GM23248 (cell line): ENCODE data around the gene EML4. TPM values are rescaled to one million over a fixed set of nuclear protein-coding genes. Genes with fewer than 3 reads are reported as not detected.

ENCODE experiments used
- DNase-seq: peaks from one replicate; pipeline ENCODE4 v3.0.0-alpha.2; 2015
- H2AFZ ChIP-seq: fragments of 200-600 bp; sonication (generic); 2 replicates; pipeline ENCODE4 v1.6.1; 2016; ENCODE audit warnings: antibody characterized with exemption
- H3F3A ChIP-seq: fragments of 200-600 bp; sonication (generic); 2 replicates; pipeline ENCODE4 v1.6.1; 2016; ENCODE audit warnings: mild to moderate bottlenecking, antibody characterized with exemption, mixed run types; ENCODE audit not compliant: insufficient read depth
- H3K27ac ChIP-seq: fragments of 200-600 bp; sonication (generic); 2 replicates; pipeline ENCODE4 v1.5.1; 2016; ENCODE audit warnings: mild to moderate bottlenecking
- H3K27me3 ChIP-seq: fragments of 200-600 bp; sonication (generic); replicated peaks from 2 replicates; pipeline ENCODE4 v1.6.1; 2016; ENCODE audit warnings: mild to moderate bottlenecking; ENCODE audit not compliant: insufficient read depth
- H3K36me3 ChIP-seq: fragments of 200-600 bp; sonication (generic); 2 replicates; pipeline ENCODE4 v1.6.1; 2016; ENCODE audit warnings: low read depth, mild to moderate bottlenecking
- H3K4me1 ChIP-seq: fragments of 200-600 bp; sonication (generic); 2 replicates; pipeline ENCODE4 v1.6.1; 2016; ENCODE audit warnings: mild to moderate bottlenecking; ENCODE audit not compliant: insufficient read depth
- H3K4me2 ChIP-seq: fragments of 200-600 bp; sonication (generic); one replicate; pipeline ENCODE4 v1.6.1; 2016; ENCODE audit warnings: mild to moderate bottlenecking; ENCODE audit not compliant: unreplicated experiment
- H3K4me3 ChIP-seq: fragments of 200-600 bp; sonication (generic); 2 replicates; pipeline ENCODE4 v1.5.1; 2016; ENCODE audit warnings: mild to moderate bottlenecking
- H3K79me2 ChIP-seq: fragments of 200-600 bp; sonication (generic); 2 replicates; pipeline ENCODE4 v1.6.1; 2016; ENCODE audit warnings: mild to moderate bottlenecking; ENCODE audit not compliant: insufficient read depth
- H3K9ac ChIP-seq: fragments of 200-600 bp; sonication (generic); 2 replicates; pipeline ENCODE4 v1.6.1; 2016; ENCODE audit warnings: mild to moderate bottlenecking
- H3K9me2 ChIP-seq: fragments of 200-600 bp; sonication (generic); 2 replicates; pipeline ENCODE4 v1.6.1; 2016; ENCODE audit warnings: mixed run types, mild to moderate bottlenecking, moderate library complexity; ENCODE audit not compliant: insufficient read depth
- H3K9me3 ChIP-seq: fragments of 200-600 bp; sonication (generic); one replicate; pipeline ENCODE4 v1.6.1; 2017; ENCODE audit warnings: low read depth
- H4K20me1 ChIP-seq: fragments of 200-600 bp; sonication (generic); 2 replicates; pipeline ENCODE4 v1.6.0; 2016; ENCODE audit not compliant: insufficient read depth
- EZH2 ChIP-seq: fragments of 200-600 bp; sonication (generic); IDR thresholded peaks from 2 replicates; pipeline ENCODE4 v1.6.1; 2018; ENCODE audit warnings: antibody characterized with exemption, mild to moderate bottlenecking; ENCODE audit not compliant: insufficient read depth, poor library complexity, severe bottlenecking
- EZH2phosphoT487 ChIP-seq: fragments of 200-600 bp; sonication (generic); IDR thresholded peaks from 2 replicates; pipeline ENCODE4 v1.6.1; 2018; ENCODE audit warnings: antibody characterized with exemption, moderate library complexity, mild to moderate bottlenecking, low read depth; ENCODE audit not compliant: insufficient read depth
- WGBS, 2 experiments: methylation state at CpG; one replicate each; pipeline ENCODE4 v1.1.6; 2015 to 2017; ENCODE audit warnings: low lambda C conversion rate in 2 of 2, low coverage in 1 of 2; ENCODE audit errors: missing lambda C conversion rate in 2 of 2; 5-methylcytosine and 5-hydroxymethylcytosine counted together
- in situ Hi-C: fragments of 300-500 bp; cut with MboI; formaldehyde crosslinking; loops from 2 replicates; pipeline ENCODE4 v1.15.0; 2020
- polyA plus RNA-seq: library from polyadenylated mRNA; unstranded; fragments of >200 nt; fragmentation: Nextera tagmentation; extraction: Ambion mirVana; gene quantifications from 2 replicates; pipeline ENCODE4 v1.2.1, GENCODE V29; 2016
- total RNA-seq: library from RNA; depleted of rRNA; stranded (reverse); fragments of >200 nt; shearing (Covaris generic); gene quantifications from 2 replicates; pipeline ENCODE4 v1.2.3, GENCODE V29; 2014

The EML4 gene
- total and polyA plus RNA-seq, 2 experiments from 2014 or later: 19.3 to 21.7 TPM

GRCh38 chr2:42193722-42194187 lies 24.6 kb downstream of the EML4 start:
- H3K27me3 ChIP-seq: no peaks in the 10 kb centered on the region
- no peak for DNase-seq
- no peaks in the 10 kb centered on the region for H3K36me3 ChIP-seq
- no peak for TF ChIP-seq EZH2phosphoT487
- peaks cover 94% of the 10 kb centered on the region for H3K79me2 ChIP-seq
- H2AFZ ChIP-seq: no peak overlapping the region
- H3K4me3 ChIP-seq: no peak overlapping the region
- H3K4me2 ChIP-seq: no peak overlapping the region
- H3K9me3 ChIP-seq: no peaks in the 10 kb centered on the region
- peaks cover 29% of the 10 kb centered on the region for H3K4me1 ChIP-seq
- H3F3A ChIP-seq: no peaks in the 10 kb centered on the region
- H3K9me2 ChIP-seq: no peaks in the 10 kb centered on the region
- H3K9ac ChIP-seq: no peak overlapping the region
- H4K20me1 ChIP-seq: no peaks in the 10 kb centered on the region; the same call in 1 of the 2 replicates
- in situ Hi-C loops: loop anchor here (10.0 kb wide), 1 partner anchor 99 kb away; no protein-coding TSS in a partner anchor
- no peak overlapping the region for H3K27ac ChIP-seq

DNA sequence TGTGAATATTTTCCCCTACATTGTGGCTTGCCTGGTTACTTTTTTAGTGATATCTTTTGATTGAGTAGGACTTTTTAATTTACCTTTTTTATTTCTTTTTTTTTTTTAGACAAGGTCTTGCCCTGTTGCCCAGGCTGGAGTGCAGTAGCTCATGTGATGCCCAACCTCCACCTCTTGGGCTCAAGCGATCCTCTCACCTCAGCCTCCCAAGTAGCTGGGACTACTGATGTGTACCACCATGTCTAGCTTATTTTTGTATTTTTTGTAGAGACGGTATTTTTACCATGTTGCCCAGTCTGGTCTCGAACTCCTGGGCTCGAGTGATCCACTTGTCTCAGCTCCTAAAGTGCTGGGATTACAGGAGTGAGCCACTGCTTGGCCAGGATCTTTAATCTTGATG lies 25.3 kb downstream of the EML4 start:
- TF ChIP-seq EZH2 (no peak), EZH2phosphoT487 (no peak)
- Histone ChIP-seq H3K4me1 (peaks cover 29% of the 10 kb centered on the region), H3K36me3 (no peaks in the 10 kb centered on the region), H3K9ac (no peak overlapping the region), H3K4me3 (no peak overlapping the region), H3K79me2 (peaks cover 94% of the 10 kb centered on the region), H3K27me3 (no peaks in the 10 kb centered on the region), H3F3A (no peaks in the 10 kb centered on the region), H3K9me2 (no peaks in the 10 kb centered on the region), H3K27ac (no peak overlapping the region), H2AFZ (no peak overlapping the region), H4K20me1 (no peaks in the 10 kb centered on the region; the same call in 1 of the 2 replicates), H3K4me2 (no peak overlapping the region), H3K9me3 (no peaks in the 10 kb centered on the region)
- DNase-seq: no peak
- in situ Hi-C loops: loop anchor here (10.0 kb wide), 1 partner anchor 100 kb away; no protein-coding TSS in a partner anchor
- WGBS, 2 experiments: 88 to 96% methylated on average over 4 of the region's 4 CpGs

DNA sequence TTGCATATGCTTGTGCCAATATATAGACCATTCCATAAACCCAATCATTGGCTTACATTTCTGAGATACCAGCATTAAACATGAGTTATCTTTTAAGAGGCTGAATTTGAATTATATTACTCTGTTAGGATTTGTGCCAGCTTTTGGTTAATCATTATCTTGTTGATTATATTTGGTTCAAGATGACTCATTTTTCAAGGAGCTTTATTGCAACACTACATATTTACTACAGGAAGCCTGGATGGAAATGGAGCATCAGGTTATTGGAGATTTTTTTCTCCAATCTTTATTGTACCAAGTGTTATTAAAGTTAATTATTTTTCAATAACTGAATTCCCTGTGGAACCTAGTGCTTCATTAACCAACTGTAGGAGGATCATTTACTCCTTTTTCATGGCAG lies 26.4 kb downstream of the EML4 start:
- Histone ChIP-seq H3K4me3 (no peak overlapping the region), H3K9me3 (no peaks in the 10 kb centered on the region), H3K4me2 (peak overlapping the region; percentile 56), H3K79me2 (peaks cover 86% of the 10 kb centered on the region), H3K9me2 (no peaks in the 10 kb centered on the region), H3K36me3 (no peaks in the 10 kb centered on the region), H3K4me1 (peaks cover 34% of the 10 kb centered on the region), H2AFZ (no peak overlapping the region), H3K9ac (no peak overlapping the region), H4K20me1 (no peaks in the 10 kb centered on the region; the same call in 1 of the 2 replicates), H3F3A (peaks cover 4% of the 10 kb centered on the region; the same call in 1 of the 2 replicates), H3K27me3 (no peaks in the 10 kb centered on the region), H3K27ac (no peak overlapping the region)
- TF ChIP-seq EZH2phosphoT487: no peak
- no peak for TF ChIP-seq EZH2
- peak; percentile 80 for DNase-seq
- in situ Hi-C loops: loop anchor here (10.0 kb wide), 1 partner anchor 101 kb away; no protein-coding TSS in a partner anchor

DNA sequence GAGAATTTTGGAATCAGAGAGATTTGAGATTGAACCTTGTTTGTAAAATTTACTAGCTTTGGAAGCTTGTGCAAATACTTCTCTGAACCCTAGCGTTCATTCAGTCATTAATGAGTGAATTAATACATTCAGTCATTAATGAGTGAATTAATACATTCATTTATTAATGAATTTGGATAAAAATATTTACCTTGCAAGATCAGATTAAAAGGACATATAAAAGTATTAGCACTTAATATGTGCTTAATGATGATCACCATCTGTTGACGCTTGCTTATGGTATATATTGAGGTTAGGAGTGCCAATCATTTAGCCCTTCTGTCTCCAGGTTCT lies 26.9 kb downstream of the EML4 start:
- H3K27me3 ChIP-seq: no peaks in the 10 kb centered on the region
- peak overlapping the region; percentile 56 for H3K4me2 ChIP-seq
- H2AFZ ChIP-seq: no peak overlapping the region
- no peak overlapping the region for H3K27ac ChIP-seq
- no peak overlapping the region for H3K9ac ChIP-seq
- in situ Hi-C loops: loop anchor here (10.0 kb wide), 1 partner anchor 101 kb away; no protein-coding TSS in a partner anchor
- TF ChIP-seq EZH2 (no peak), EZH2phosphoT487 (no peak)
- 97 to 98% methylated on average over 2 of the region's 2 CpGs for WGBS, 2 experiments
- peaks cover 82% of the 10 kb centered on the region for H3K79me2 ChIP-seq
- DNase-seq: no peak
- peaks cover 39% of the 10 kb centered on the region for H3K4me1 ChIP-seq
- H3F3A ChIP-seq: peaks cover 9% of the 10 kb centered on the region; the same call in 1 of the 2 replicates
- H4K20me1 ChIP-seq: no peaks in the 10 kb centered on the region; the same call in 1 of the 2 replicates
- no peaks in the 10 kb centered on the region for H3K9me3 ChIP-seq
- no peaks in the 10 kb centered on the region for H3K9me2 ChIP-seq
- no peaks in the 10 kb centered on the region for H3K36me3 ChIP-seq
- no peak overlapping the region for H3K4me3 ChIP-seq
